ENCODE results near the gene GARRE1. TPM values are rescaled to one million over a fixed set of nuclear protein-coding genes. Genes with fewer than 3 reads are reported as not detected.

Gene GARRE1
- total RNA-seq, 1 experiment from 2014 or later: 16.9 TPM

- Histone ChIP-seq H3K27me3 (ENCODE audit: insufficient read depth, low read length) (no peaks in the 10 kb centered on the region), H3K9me3 (ENCODE audit: control insufficient read depth in 1 of 2, insufficient read depth in 1 of 2, low read depth in 1 of 2, low read length in 2 of 2) (no peaks in the 10 kb centered on the region), H3K27ac (ENCODE audit: low read depth, low read length) (no peak overlapping the region), H3K4me2 (ENCODE audit: low read length) (no peak overlapping the region), H3K9me2 (ENCODE audit: insufficient read depth) (no peaks in the 10 kb centered on the region), H3K4me3 (replicated peaks in 1 of 2; ENCODE audit: low read depth in 1 of 2, low read length in 2 of 2) (no peak overlapping the region), H2AFZ (ENCODE audit: low read depth, low read length, poor library complexity, severe bottlenecking) (no peak overlapping the region), H3K79me2 (ENCODE audit: insufficient read depth, low read length) (peaks cover 16% of the 10 kb centered on the region), H3K36me3 (ENCODE audit: control insufficient read depth in 1 of 2, insufficient read depth in 2 of 2, low read length in 2 of 2) (no peaks in the 10 kb centered on the region), H3K9ac (ENCODE audit: low read length) (no peak overlapping the region), H4K20me1 (ENCODE audit: insufficient read depth) (no peaks in the 10 kb centered on the region), H3K4me1 (ENCODE audit: control insufficient read depth in 1 of 2, insufficient read depth in 2 of 2, low read length in 2 of 2) (peaks cover 0 to 2% of the 10 kb centered on the region in 2 experiments; a peak in 2 of 4 replicates)
- DNase-seq (ENCODE audit: low read depth, low spot score): no peak
- ChIA-PET CTCF (no interaction called here), POLR2A (no interaction called here), RAD21 (ENCODE audit: low non-redundant PET in 1 of 2, low total read pairs in 2 of 2, uncharacterized antibody in 2 of 2, unreplicated experiment in 2 of 2) (no interaction called here)
- no TSS peak for BruUV-seq (replicated peaks)
- no peak for ATAC-seq
- no peak for TF ChIP-seq ZNF274 (IDR thresholded peaks at IDR 0.05; ENCODE audit: low read depth, low read length)
- no peak for TF ChIP-seq RAD21 (IDR thresholded peaks at IDR 0.05; ENCODE audit: low read depth)
- no peak for TF ChIP-seq SP1 (IDR thresholded peaks at IDR 0.05; ENCODE audit: low read depth)
- intact Hi-C loops (cut with micrococcal nuclease): no loop called here
Measured at GRCh38 chr19:34277244-34277643, 22.9 kb downstream of the GARRE1 start.

- Histone ChIP-seq H3K27ac (ENCODE audit: low read depth, low read length) (no peak overlapping the region), H3K9me2 (ENCODE audit: insufficient read depth) (no peaks in the 10 kb centered on the region), H3K36me3 (ENCODE audit: control insufficient read depth in 1 of 2, insufficient read depth in 2 of 2, low read length in 2 of 2) (no peaks in the 10 kb centered on the region), H4K20me1 (ENCODE audit: insufficient read depth) (peaks cover 4% of the 10 kb centered on the region; the same call in 1 of the 2 replicates), H3K4me2 (ENCODE audit: low read length) (no peak overlapping the region), H3K9me3 (ENCODE audit: control insufficient read depth in 1 of 2, insufficient read depth in 1 of 2, low read depth in 1 of 2, low read length in 2 of 2) (no peaks in the 10 kb centered on the region), H3K27me3 (ENCODE audit: insufficient read depth, low read length) (no peaks in the 10 kb centered on the region), H3K79me2 (ENCODE audit: insufficient read depth, low read length) (peaks cover 20% of the 10 kb centered on the region), H3K9ac (ENCODE audit: low read length) (no peak overlapping the region), H3K4me1 (ENCODE audit: control insufficient read depth in 1 of 2, insufficient read depth in 2 of 2, low read length in 2 of 2) (peaks cover 8 to 15% of the 10 kb centered on the region in 2 experiments; a peak in 3 of 4 replicates), H2AFZ (ENCODE audit: low read depth, low read length, poor library complexity, severe bottlenecking) (no peak overlapping the region), H3K4me3 (replicated peaks in 1 of 2; ENCODE audit: low read depth in 1 of 2, low read length in 2 of 2) (no peak overlapping the region)
- DNase-seq (ENCODE audit: low read depth, low spot score) (no peak), ATAC-seq (no peak)
- RAD21 ChIA-PET (ENCODE audit: low non-redundant PET in 1 of 2, low total read pairs in 2 of 2, uncharacterized antibody in 2 of 2, unreplicated experiment in 2 of 2): interaction anchor here in 1 of 2 experiments (0.7 kb wide), 1 partner anchor 53 kb away, joined by 3 read pairs; no protein-coding TSS in a partner anchor
- no TSS peak for BruUV-seq (replicated peaks)
- intact Hi-C loops (cut with micrococcal nuclease): no loop called here
- TF ChIP-seq REST (IDR thresholded peaks at IDR 0.05; ENCODE audit: low read depth): no peak
- TF ChIP-seq SRF (IDR thresholded peaks at IDR 0.05; ENCODE audit: low read depth): no peak
- no peak for TF ChIP-seq FOSL1 (IDR thresholded peaks at IDR 0.05; ENCODE audit: low read depth)
- no peak for TF ChIP-seq ZNF274 (IDR thresholded peaks at IDR 0.05; ENCODE audit: low read depth, low read length)
- TF ChIP-seq POLR2AphosphoS5 (IDR thresholded peaks at IDR 0.05; ENCODE audit: low read depth, low read length): no peak
- no peak for TF ChIP-seq ZBTB33 (IDR thresholded peaks at IDR 0.05; ENCODE audit: extremely low read depth, insufficient replicate concordance, low read length)
- TF ChIP-seq ATF3 (IDR thresholded peaks at IDR 0.05): no peak
- TF ChIP-seq RAD21 (IDR thresholded peaks at IDR 0.05; ENCODE audit: low read depth): no peak
- no peak for TF ChIP-seq TCF7L2 (IDR thresholded peaks at IDR 0.05; ENCODE audit: borderline replicate concordance, extremely low read depth, insufficient read depth, insufficient read length)
- no peak for TF ChIP-seq POLR2A (IDR thresholded peaks at IDR 0.05; ENCODE audit: borderline replicate concordance, extremely low read depth, insufficient read depth, insufficient read length)
- POLR2A ChIA-PET: no interaction called here
- CTCF ChIA-PET: no interaction called here
Measured at GRCh38 chr19:34278783-34279182, 24.4 kb downstream of the GARRE1 start.
